Astrocyte (in vitro differentiated cells and primary cell): Measurements from ENCODE around the gene DNAH2. TPM values are rescaled to one million over a fixed set of nuclear protein-coding genes. Genes with fewer than 3 reads are reported as not detected.

ENCODE experiments used
- DNase-seq: peaks from one replicate; pipeline ENCODE4 v3.0.0-alpha.2; 2010; ENCODE audit warnings: low read depth
- FAIRE-seq: peaks from 2 replicates; lab custom pipeline; 2011; peaks lifted over from hg19 to GRCh38; lab: Jason Lieb, UNC
- H2AFZ ChIP-seq: 2 replicates; pipeline ENCODE4 v1.6.0; 2012; ENCODE audit warnings: low read depth, low read length, inconsistent platforms
- H3K27ac ChIP-seq: 2 replicates; pipeline ENCODE4 v1.5.1; 2011; ENCODE audit warnings: low read depth, low read length, inconsistent platforms
- H3K27me3 ChIP-seq: 2 replicates; pipeline ENCODE4 v1.6.0; 2011; ENCODE audit warnings: low read length, inconsistent platforms; ENCODE audit not compliant: insufficient read depth
- H3K36me3 ChIP-seq: 2 replicates; pipeline ENCODE4 v1.5.1; 2011; ENCODE audit warnings: low read length, inconsistent platforms; ENCODE audit not compliant: insufficient read depth
- H3K4me1 ChIP-seq: 2 replicates; pipeline ENCODE4 v1.5.1; 2011; ENCODE audit warnings: low read length, inconsistent platforms; ENCODE audit not compliant: insufficient read depth
- H3K4me2 ChIP-seq: 2 replicates; pipeline ENCODE4 v1.6.0; 2012; ENCODE audit warnings: low read length, inconsistent platforms
- H3K4me3 ChIP-seq: 2 replicates; pipeline ENCODE4 v1.5.1; 2011; ENCODE audit warnings: low read depth, mild to moderate bottlenecking, low read length, inconsistent platforms; ENCODE audit not compliant: insufficient read depth
- H3K79me2 ChIP-seq: 2 replicates; pipeline ENCODE4 v1.6.0; 2012; ENCODE audit warnings: mild to moderate bottlenecking, low read length, inconsistent platforms; ENCODE audit not compliant: insufficient read depth
- H3K9ac ChIP-seq: 2 replicates; pipeline ENCODE4 v1.6.0; 2012; ENCODE audit warnings: mild to moderate bottlenecking, low read length, inconsistent platforms
- H3K9me3 ChIP-seq: 2 replicates; pipeline ENCODE4 v1.5.1; 2012; ENCODE audit warnings: low read depth, mild to moderate bottlenecking, low read length, inconsistent platforms; ENCODE audit not compliant: insufficient read depth
- H4K20me1 ChIP-seq: 2 replicates; pipeline ENCODE4 v1.6.0; 2012; ENCODE audit warnings: low read length, inconsistent platforms; ENCODE audit not compliant: insufficient read depth
- H3K27ac Mint-ChIP-seq: one replicate; pipeline ENCODE4 v1.8.0; 2021; ENCODE audit warnings: mild to moderate bottlenecking, mixed read lengths; ENCODE audit not compliant: unreplicated experiment
- H3K27me3 Mint-ChIP-seq: one replicate; pipeline ENCODE4 v1.8.0; 2021; ENCODE audit warnings: low read depth, mixed read lengths; ENCODE audit not compliant: unreplicated experiment
- H3K36me3 Mint-ChIP-seq: one replicate; pipeline ENCODE4 v1.8.0; 2021; ENCODE audit warnings: low read depth, mixed read lengths; ENCODE audit not compliant: unreplicated experiment
- H3K4me1 Mint-ChIP-seq: one replicate; pipeline ENCODE4 v1.8.0; 2021; ENCODE audit warnings: low read depth, mixed read lengths; ENCODE audit not compliant: unreplicated experiment
- H3K4me3 Mint-ChIP-seq: one replicate; pipeline ENCODE4 v1.8.0; 2021; ENCODE audit warnings: mild to moderate bottlenecking, moderate library complexity, mixed read lengths; ENCODE audit not compliant: unreplicated experiment
- H3K9me3 Mint-ChIP-seq: one replicate; pipeline ENCODE4 v1.8.0; 2021; ENCODE audit warnings: mild to moderate bottlenecking, mixed read lengths; ENCODE audit not compliant: unreplicated experiment
- EZH2 ChIP-seq: IDR thresholded peaks from 2 replicates; pipeline ENCODE4 v1.6.1; 2012; ENCODE audit warnings: mild to moderate bottlenecking, low read length, inconsistent platforms; ENCODE audit not compliant: insufficient read depth
- total RNA-seq: library from RNA; stranded (reverse); gene quantifications from 2 replicates; pipeline ENCODE4 v1.2.1, GENCODE V29; 2021
- TF ChIP-seq, protein P1 (sequence below): IDR thresholded peaks from 2 replicates; pipeline ENCODE4 v1.5.1; 2011; ENCODE audit warnings: low read depth, mild to moderate bottlenecking, inconsistent platforms, low read length, moderate library complexity; ENCODE audit not compliant: insufficient read depth

Gene DNAH2
- total RNA-seq, 1 donor from 2014 or later = 0.11 TPM

DNA sequence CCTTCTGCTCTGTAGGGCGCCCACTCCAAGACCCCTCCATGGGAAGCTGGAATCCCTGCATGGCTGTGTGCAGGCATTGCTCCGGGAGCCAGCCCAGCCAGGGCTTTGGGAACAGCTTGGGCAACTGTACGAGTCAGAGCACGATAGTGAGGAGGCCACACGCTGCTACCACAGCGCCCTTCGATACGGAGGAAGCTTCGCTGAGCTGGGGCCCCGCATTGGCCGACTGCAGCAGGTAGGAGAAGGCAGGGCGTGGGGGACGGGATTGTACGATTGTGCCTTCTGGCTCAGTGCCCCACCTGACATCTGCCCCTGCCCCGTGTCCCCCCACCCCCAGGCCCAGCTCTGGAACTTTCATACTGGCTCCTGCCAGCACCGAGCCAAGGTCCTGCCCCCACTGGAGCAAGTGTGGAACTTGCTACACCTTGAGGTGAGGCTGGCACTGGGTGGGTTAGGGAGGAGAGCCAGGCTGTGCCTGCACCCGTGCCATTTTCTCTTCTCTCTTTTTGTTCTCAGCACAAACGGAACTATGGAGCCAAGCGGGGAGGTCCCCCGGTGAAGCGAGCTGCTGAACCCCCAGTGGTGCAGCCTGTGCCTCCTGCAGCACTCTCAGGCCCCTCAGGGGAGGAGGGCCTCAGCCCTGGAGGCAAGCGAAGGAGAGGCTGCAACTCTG lies 128.7 kb downstream of the DNAH2 start:
- DNase-seq (no peak), FAIRE-seq (no peak)
- H3K4me3 ChIP-seq = no peak overlapping the region
- H3K9ac ChIP-seq = no peak overlapping the region
- H3K4me1 ChIP-seq = peaks cover 25% of the 10 kb centered on the region
- peak overlapping the region; percentile 57 for H3K4me3 Mint-ChIP-seq
- H3K4me2 ChIP-seq = no peak overlapping the region
- H3K9me3 Mint-ChIP-seq = no peaks in the 10 kb centered on the region
- H3K27me3 Mint-ChIP-seq = no peaks in the 10 kb centered on the region
- no peaks in the 10 kb centered on the region for H3K27me3 ChIP-seq
- H2AFZ ChIP-seq = no peak overlapping the region
- H3K36me3 ChIP-seq = peaks cover 5% of the 10 kb centered on the region
- TF ChIP-seq EZH2 = no peak
- peaks cover 41% of the 10 kb centered on the region for H4K20me1 ChIP-seq
- H3K36me3 Mint-ChIP-seq = peaks cover 9% of the 10 kb centered on the region
- no peak overlapping the region for H3K27ac ChIP-seq
- peaks cover 30% of the 10 kb centered on the region for H3K79me2 ChIP-seq
- H3K4me1 Mint-ChIP-seq = peaks cover 11% of the 10 kb centered on the region
- no peaks in the 10 kb centered on the region for H3K9me3 ChIP-seq
- no peak overlapping the region for H3K27ac Mint-ChIP-seq

DNA sequence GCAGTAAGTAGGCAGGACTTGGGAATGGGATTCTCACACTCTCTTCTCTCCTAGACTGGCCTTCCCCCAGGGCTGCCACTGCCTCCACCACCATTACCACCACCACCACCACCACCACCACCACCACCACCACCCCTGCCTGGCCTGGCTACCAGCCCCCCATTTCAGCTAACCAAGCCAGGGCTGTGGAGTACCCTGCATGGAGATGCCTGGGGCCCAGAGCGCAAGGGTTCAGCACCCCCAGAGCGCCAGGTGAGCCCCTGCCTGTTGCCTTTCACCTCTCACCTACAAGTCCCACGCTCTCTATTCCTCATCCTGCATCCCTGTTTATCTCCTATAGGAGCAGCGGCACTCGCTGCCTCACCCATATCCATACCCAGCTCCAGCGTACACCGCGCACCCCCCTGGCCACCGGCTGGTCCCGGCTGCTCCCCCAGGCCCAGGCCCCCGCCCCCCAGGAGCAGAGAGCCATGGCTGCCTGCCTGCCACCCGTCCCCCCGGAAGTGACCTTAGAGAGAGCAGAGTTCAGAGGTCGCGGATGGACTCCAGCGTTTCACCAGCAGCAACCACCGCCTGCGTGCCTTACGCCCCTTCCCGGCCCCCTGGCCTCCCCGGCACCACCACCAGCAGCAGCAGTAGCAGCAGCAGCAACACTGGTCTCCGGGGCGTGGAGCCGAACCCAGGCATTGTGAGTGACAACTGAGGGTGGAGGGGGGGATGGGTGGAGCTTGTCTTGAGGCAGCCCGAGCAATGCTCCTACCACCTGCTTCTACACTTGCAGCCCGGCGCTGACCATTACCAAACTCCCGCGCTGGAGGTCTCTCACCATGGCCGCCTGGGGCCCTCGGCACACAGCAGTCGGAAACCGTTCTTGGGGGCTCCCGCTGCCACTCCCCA lies 129.5 kb downstream of the DNAH2 start:
- Histone ChIP-seq H3K4me1 (peaks cover 23% of the 10 kb centered on the region), H3K36me3 (peaks cover 5% of the 10 kb centered on the region), H4K20me1 (peaks cover 45% of the 10 kb centered on the region), H3K27me3 (no peaks in the 10 kb centered on the region), H3K4me3 (no peak overlapping the region), H3K27ac (no peak overlapping the region), H3K79me2 (peaks cover 30% of the 10 kb centered on the region), H3K4me2 (no peak overlapping the region), H3K9me3 (no peaks in the 10 kb centered on the region), H3K9ac (no peak overlapping the region), H2AFZ (no peak overlapping the region)
- H3K36me3 Mint-ChIP-seq = peaks cover 14% of the 10 kb centered on the region
- DNase-seq = no peak
- H3K4me1 Mint-ChIP-seq = peaks cover 8% of the 10 kb centered on the region
- H3K27me3 Mint-ChIP-seq = no peaks in the 10 kb centered on the region
- no peak for FAIRE-seq
- no peak overlapping the region for H3K4me3 Mint-ChIP-seq
- H3K27ac Mint-ChIP-seq = no peak overlapping the region
- TF ChIP-seq, protein P1, sequence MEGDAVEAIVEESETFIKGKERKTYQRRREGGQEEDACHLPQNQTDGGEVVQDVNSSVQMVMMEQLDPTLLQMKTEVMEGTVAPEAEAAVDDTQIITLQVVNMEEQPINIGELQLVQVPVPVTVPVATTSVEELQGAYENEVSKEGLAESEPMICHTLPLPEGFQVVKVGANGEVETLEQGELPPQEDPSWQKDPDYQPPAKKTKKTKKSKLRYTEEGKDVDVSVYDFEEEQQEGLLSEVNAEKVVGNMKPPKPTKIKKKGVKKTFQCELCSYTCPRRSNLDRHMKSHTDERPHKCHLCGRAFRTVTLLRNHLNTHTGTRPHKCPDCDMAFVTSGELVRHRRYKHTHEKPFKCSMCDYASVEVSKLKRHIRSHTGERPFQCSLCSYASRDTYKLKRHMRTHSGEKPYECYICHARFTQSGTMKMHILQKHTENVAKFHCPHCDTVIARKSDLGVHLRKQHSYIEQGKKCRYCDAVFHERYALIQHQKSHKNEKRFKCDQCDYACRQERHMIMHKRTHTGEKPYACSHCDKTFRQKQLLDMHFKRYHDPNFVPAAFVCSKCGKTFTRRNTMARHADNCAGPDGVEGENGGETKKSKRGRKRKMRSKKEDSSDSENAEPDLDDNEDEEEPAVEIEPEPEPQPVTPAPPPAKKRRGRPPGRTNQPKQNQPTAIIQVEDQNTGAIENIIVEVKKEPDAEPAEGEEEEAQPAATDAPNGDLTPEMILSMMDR = no peak
- no peak for TF ChIP-seq EZH2
- H3K9me3 Mint-ChIP-seq = no peaks in the 10 kb centered on the region

DNA sequence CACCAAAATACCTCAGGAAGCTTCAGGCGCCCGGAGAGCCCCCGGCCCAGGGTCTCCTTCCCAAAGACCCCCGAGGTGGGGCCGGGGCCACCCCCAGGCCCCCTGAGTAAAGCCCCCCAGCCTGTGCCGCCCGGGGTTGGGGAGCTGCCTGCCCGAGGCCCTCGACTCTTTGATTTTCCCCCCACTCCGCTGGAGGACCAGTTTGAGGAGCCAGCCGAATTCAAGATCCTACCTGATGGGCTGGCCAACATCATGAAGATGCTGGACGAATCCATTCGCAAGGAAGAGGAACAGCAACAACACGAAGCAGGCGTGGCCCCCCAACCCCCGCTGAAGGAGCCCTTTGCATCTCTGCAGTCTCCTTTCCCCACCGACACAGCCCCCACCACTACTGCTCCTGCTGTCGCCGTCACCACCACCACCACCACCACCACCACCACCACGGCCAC lies 130.6 kb downstream of the DNAH2 start:
- TF ChIP-seq EZH2 = no peak
- TF ChIP-seq, protein P1 = no peak
- no peak for DNase-seq
- H3K4me3 ChIP-seq = no peak overlapping the region
- H4K20me1 ChIP-seq = peaks cover 56% of the 10 kb centered on the region
- no peak overlapping the region for H3K27ac ChIP-seq
- no peaks in the 10 kb centered on the region for H3K27me3 Mint-ChIP-seq
- no peak overlapping the region for H2AFZ ChIP-seq
- no peaks in the 10 kb centered on the region for H3K9me3 Mint-ChIP-seq
- peaks cover 17% of the 10 kb centered on the region for H3K36me3 Mint-ChIP-seq
- H3K27ac Mint-ChIP-seq = no peak overlapping the region
- peaks cover 9% of the 10 kb centered on the region for H3K4me1 Mint-ChIP-seq
- peaks cover 20% of the 10 kb centered on the region for H3K4me1 ChIP-seq
- H3K9me3 ChIP-seq = no peaks in the 10 kb centered on the region
- no peaks in the 10 kb centered on the region for H3K27me3 ChIP-seq
- H3K4me3 Mint-ChIP-seq = no peak overlapping the region
- H3K4me2 ChIP-seq = no peak overlapping the region
- H3K79me2 ChIP-seq = peaks cover 32% of the 10 kb centered on the region
- FAIRE-seq = no peak
- H3K36me3 ChIP-seq = peaks cover 11% of the 10 kb centered on the region
- no peak overlapping the region for H3K9ac ChIP-seq
